Esophagus muscularis mucosa (tissue), 3 donors: ENCODE results near the gene FFAR3.

ENCODE experiments used
- EP300 ChIP-seq: sonication (generic); formaldehyde crosslinking; IDR thresholded peaks from one replicate; pipeline ENCODE4 v1.6.1; 2017; ENCODE audit warnings: antibody characterized with exemption
- TF ChIP-seq, protein P1 (sequence below), 3 experiments: fragments of 200-600 bp in 2 of 3; fragments of 450-650 bp in 1 of 3; sonication (generic) in 2 of 3; IDR thresholded peaks; one replicate each; pipeline ENCODE4 v1.5.1; 2017 to 2019; ENCODE audit warnings: antibody characterized with exemption in 3 of 3, mild to moderate bottlenecking in 2 of 3, moderate library complexity in 1 of 3

DNA sequence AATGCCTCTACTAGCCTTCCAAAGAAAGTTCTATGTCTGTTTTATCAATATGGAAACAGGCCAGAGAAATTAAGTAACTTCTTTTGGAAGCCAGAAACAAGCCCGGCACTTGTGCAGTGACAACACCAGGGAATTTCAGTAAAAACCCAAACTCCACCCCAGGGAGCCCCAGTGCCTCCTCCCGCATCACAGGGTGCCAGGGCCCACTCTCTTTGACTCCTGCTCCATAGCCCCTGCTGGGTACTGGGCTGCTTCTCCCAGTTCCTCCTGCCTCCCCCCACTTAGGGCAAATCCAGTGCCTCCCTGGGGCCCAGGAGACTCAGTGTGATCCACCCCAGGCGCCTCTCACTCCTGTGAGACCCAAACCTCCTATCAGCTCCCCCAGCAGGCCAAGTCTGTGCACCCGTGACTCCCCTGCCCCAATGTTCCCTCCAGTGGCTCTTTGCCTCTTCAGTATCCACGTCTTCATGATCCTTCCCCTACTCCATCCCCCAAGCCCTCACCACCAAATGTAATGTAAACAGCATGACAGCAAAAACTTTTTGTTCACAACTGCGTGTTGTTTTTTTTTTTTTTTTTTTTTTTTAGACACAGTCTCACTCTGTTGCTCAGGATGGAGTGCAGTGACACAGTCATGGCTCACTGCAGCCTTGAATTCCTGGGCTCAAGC, 2.3 kb upstream of the FFAR3 start:
- TF ChIP-seq, protein P1, sequence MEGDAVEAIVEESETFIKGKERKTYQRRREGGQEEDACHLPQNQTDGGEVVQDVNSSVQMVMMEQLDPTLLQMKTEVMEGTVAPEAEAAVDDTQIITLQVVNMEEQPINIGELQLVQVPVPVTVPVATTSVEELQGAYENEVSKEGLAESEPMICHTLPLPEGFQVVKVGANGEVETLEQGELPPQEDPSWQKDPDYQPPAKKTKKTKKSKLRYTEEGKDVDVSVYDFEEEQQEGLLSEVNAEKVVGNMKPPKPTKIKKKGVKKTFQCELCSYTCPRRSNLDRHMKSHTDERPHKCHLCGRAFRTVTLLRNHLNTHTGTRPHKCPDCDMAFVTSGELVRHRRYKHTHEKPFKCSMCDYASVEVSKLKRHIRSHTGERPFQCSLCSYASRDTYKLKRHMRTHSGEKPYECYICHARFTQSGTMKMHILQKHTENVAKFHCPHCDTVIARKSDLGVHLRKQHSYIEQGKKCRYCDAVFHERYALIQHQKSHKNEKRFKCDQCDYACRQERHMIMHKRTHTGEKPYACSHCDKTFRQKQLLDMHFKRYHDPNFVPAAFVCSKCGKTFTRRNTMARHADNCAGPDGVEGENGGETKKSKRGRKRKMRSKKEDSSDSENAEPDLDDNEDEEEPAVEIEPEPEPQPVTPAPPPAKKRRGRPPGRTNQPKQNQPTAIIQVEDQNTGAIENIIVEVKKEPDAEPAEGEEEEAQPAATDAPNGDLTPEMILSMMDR (IDR thresholded peaks at IDR 0.05), result no peak
- TF ChIP-seq EP300, result no peak
